ENCODE measurements around the gene TBX15. TPM values are rescaled to one million over a fixed set of nuclear protein-coding genes. Genes with fewer than 3 reads are reported as not detected.

TBX15 gene
- total and polyA plus RNA-seq, 2 experiments from 2014 or later, result 38.7 to 41.7 TPM

DNA sequence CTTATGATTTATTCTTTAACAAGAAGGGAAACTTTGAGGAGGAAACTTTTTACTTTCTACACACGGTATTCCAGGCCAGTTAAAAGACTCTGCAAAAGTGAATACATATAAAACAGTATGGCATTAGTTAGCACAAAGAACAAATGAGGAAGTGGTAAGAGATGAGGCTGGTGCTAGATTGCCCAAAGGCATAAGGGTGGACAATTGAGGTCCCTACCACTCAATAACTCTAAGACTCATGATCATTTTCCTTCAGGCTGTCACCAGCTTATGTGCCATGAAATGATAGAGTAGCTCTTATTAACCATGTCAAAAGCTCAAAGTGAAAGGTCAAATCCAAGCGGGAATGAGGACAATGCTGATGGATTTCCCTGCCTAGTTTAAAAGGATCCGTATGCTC lies 124.5 kb downstream of the TBX15 start:
- Histone ChIP-seq H3F3A (ENCODE audit: insufficient read depth) (no peaks in the 10 kb centered on the region), H3K36me3 (ENCODE audit: low read depth) (no peaks in the 10 kb centered on the region), H3K9me3 (ENCODE audit: low read depth) (no peaks in the 10 kb centered on the region), H3K4me2 (ENCODE audit: unreplicated experiment) (no peak overlapping the region), H3K27me3 (replicated peaks; ENCODE audit: insufficient read depth) (no peaks in the 10 kb centered on the region), H3K9me2 (ENCODE audit: insufficient read depth) (no peaks in the 10 kb centered on the region), H4K20me1 (ENCODE audit: insufficient read depth) (no peaks in the 10 kb centered on the region), H3K79me2 (ENCODE audit: insufficient read depth) (no peaks in the 10 kb centered on the region), H2AFZ (no peak overlapping the region), H3K9ac (no peak overlapping the region), H3K4me3 (no peak overlapping the region), H3K4me1 (ENCODE audit: insufficient read depth) (no peaks in the 10 kb centered on the region), H3K27ac (no peak overlapping the region)
- TF ChIP-seq EZH2phosphoT487 (IDR thresholded peaks at IDR 0.05; ENCODE audit: insufficient read depth, low read depth) (no peak), EZH2 (IDR thresholded peaks at IDR 0.05; ENCODE audit: insufficient read depth, poor library complexity, severe bottlenecking) (no peak)
- in situ Hi-C loops (cut with MboI), result no loop called here
- DNase-seq, result no peak
- WGBS, 2 experiments (ENCODE audit: low coverage in 1 of 2, low lambda C conversion rate in 2 of 2, missing lambda C conversion rate in 2 of 2), result 91 to 94% methylated on average over 3 of the region's 3 CpGs

DNA sequence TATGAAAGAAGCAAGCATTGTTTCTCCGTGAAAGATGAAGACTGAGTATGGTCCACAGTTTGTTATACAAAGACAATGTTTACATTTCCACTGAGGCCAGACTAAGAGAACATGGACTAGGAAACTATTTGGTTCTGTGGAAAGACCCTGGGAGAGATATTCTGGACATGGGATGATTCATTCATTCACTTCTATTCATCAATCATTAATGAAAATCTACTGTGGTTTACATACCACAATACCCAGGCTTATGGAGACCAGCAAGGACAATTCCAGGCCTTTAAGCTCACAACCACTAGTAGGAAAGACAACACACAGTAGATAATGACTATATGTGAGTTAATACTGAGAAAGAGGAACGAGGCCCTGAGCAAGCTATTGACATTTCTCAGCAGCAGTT lies 125.4 kb downstream of the TBX15 start:
- Histone ChIP-seq H3K4me2 (ENCODE audit: unreplicated experiment) (no peak overlapping the region), H3K4me3 (no peak overlapping the region), H3K27ac (no peak overlapping the region), H3K4me1 (ENCODE audit: insufficient read depth) (no peaks in the 10 kb centered on the region), H4K20me1 (ENCODE audit: insufficient read depth) (no peaks in the 10 kb centered on the region), H3K9ac (no peak overlapping the region), H3F3A (ENCODE audit: insufficient read depth) (no peaks in the 10 kb centered on the region), H2AFZ (no peak overlapping the region), H3K27me3 (replicated peaks; ENCODE audit: insufficient read depth) (no peaks in the 10 kb centered on the region), H3K9me3 (ENCODE audit: low read depth) (no peaks in the 10 kb centered on the region), H3K79me2 (ENCODE audit: insufficient read depth) (no peaks in the 10 kb centered on the region), H3K36me3 (ENCODE audit: low read depth) (no peaks in the 10 kb centered on the region), H3K9me2 (ENCODE audit: insufficient read depth) (no peaks in the 10 kb centered on the region)
- in situ Hi-C loops (cut with MboI), result no loop called here
- TF ChIP-seq EZH2phosphoT487 (IDR thresholded peaks at IDR 0.05; ENCODE audit: insufficient read depth, low read depth) (no peak), EZH2 (IDR thresholded peaks at IDR 0.05; ENCODE audit: insufficient read depth, poor library complexity, severe bottlenecking) (no peak)
- WGBS, 2 experiments (ENCODE audit: low coverage in 1 of 2, low lambda C conversion rate in 2 of 2, missing lambda C conversion rate in 2 of 2), result 62 to 68% methylated on average over 2 of the region's 2 CpGs
- DNase-seq, result no peak

DNA sequence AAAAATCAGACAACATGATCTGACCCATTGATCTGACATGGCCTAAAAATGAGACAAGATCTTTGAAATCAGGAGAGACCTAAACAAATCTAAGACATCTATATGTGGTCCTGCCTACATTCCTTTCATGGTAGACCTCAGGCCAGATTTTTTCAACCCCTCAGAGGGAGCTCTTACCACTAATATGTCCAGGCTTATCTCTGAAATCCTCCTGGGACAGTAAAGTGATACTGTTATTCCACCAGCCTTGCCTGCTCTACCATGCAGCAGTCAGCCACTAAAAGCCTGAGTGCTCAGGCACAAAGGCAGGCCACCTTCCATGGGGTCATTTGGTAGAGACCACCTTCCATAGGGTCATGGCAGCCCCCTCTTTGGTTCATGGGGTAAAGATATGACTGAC lies 126.9 kb downstream of the TBX15 start:
- H3K9me3 ChIP-seq (ENCODE audit: low read depth), result no peaks in the 10 kb centered on the region
- H3K36me3 ChIP-seq (ENCODE audit: low read depth), result no peaks in the 10 kb centered on the region
- H3F3A ChIP-seq (ENCODE audit: insufficient read depth), result no peaks in the 10 kb centered on the region
- H3K27me3 ChIP-seq (replicated peaks; ENCODE audit: insufficient read depth), result no peaks in the 10 kb centered on the region
- no peak overlapping the region for H2AFZ ChIP-seq
- H3K79me2 ChIP-seq (ENCODE audit: insufficient read depth), result no peaks in the 10 kb centered on the region
- TF ChIP-seq EZH2 (IDR thresholded peaks at IDR 0.05; ENCODE audit: insufficient read depth, poor library complexity, severe bottlenecking), result no peak
- H3K9ac ChIP-seq, result no peak overlapping the region
- H3K4me1 ChIP-seq (ENCODE audit: insufficient read depth), result no peaks in the 10 kb centered on the region
- H4K20me1 ChIP-seq (ENCODE audit: insufficient read depth), result no peaks in the 10 kb centered on the region
- H3K4me2 ChIP-seq (ENCODE audit: unreplicated experiment), result no peak overlapping the region
- no peak overlapping the region for H3K4me3 ChIP-seq
- no peak overlapping the region for H3K27ac ChIP-seq
- H3K9me2 ChIP-seq (ENCODE audit: insufficient read depth), result no peaks in the 10 kb centered on the region
- in situ Hi-C loops (cut with MboI), result no loop called here
- DNase-seq, result no peak

DNA sequence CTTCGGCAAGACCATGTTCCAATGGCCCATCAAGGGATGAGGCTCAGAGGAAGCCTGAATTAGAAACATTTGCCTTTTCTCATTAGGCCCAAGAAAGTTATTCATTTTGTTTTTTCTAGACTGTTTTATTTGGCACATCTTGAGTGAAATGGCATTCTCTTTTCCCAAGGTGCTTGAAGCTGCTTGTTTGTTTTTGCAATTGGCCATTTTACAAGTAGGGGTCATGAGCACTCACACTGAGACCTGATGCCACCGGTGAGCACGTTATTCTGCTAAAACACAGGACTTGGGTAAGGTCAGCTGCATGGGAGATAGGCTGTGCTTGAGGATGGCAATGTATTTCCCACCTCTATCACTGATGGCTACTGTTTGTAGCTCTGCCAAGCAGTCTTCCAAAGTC lies 128.1 kb downstream of the TBX15 start:
- Histone ChIP-seq H3K27ac (no peak overlapping the region), H3K36me3 (ENCODE audit: low read depth) (no peaks in the 10 kb centered on the region), H2AFZ (no peak overlapping the region), H3F3A (ENCODE audit: insufficient read depth) (no peaks in the 10 kb centered on the region), H4K20me1 (ENCODE audit: insufficient read depth) (no peaks in the 10 kb centered on the region), H3K4me1 (ENCODE audit: insufficient read depth) (no peaks in the 10 kb centered on the region), H3K9ac (no peak overlapping the region), H3K9me2 (ENCODE audit: insufficient read depth) (no peaks in the 10 kb centered on the region), H3K79me2 (ENCODE audit: insufficient read depth) (no peaks in the 10 kb centered on the region), H3K4me2 (ENCODE audit: unreplicated experiment) (no peak overlapping the region), H3K9me3 (ENCODE audit: low read depth) (no peaks in the 10 kb centered on the region), H3K4me3 (no peak overlapping the region), H3K27me3 (replicated peaks; ENCODE audit: insufficient read depth) (no peaks in the 10 kb centered on the region)
- no peak for DNase-seq
- in situ Hi-C loops (cut with MboI), result no loop called here
- no peak for TF ChIP-seq EZH2 (IDR thresholded peaks at IDR 0.05; ENCODE audit: insufficient read depth, poor library complexity, severe bottlenecking)
- no peak for TF ChIP-seq EZH2phosphoT487 (IDR thresholded peaks at IDR 0.05; ENCODE audit: insufficient read depth, low read depth)
- 77 to 86% methylated on average over 3 of the region's 3 CpGs for WGBS, 2 experiments (ENCODE audit: low coverage in 1 of 2, low lambda C conversion rate in 2 of 2, missing lambda C conversion rate in 2 of 2)

DNA sequence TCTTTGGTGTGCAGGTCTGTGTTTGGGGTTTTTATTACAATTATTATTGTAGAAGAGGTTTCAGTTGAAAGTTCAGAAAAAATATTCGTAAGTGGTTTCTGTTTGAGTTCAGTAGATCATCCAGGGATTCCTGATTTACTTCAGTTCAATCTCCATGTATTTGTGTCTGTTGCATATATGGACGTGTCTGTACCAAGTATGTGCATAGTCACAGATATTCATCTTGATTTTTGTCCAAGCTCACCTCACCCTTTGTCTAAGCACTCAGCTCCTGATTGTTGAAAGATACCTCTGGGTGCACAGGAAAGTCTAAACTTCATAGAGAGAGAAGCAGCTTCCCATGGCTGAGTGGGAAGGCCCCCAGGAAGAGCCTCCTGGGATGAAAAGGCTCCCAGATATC lies 141.7 kb downstream of the TBX15 start:
- TF ChIP-seq EZH2 (IDR thresholded peaks at IDR 0.05; ENCODE audit: insufficient read depth, poor library complexity, severe bottlenecking), result no peak
- TF ChIP-seq EZH2phosphoT487 (IDR thresholded peaks at IDR 0.05; ENCODE audit: insufficient read depth, low read depth), result no peak
- Histone ChIP-seq H3F3A (ENCODE audit: insufficient read depth) (no peaks in the 10 kb centered on the region), H2AFZ (no peak overlapping the region), H3K9ac (no peak overlapping the region), H3K9me3 (ENCODE audit: low read depth) (no peaks in the 10 kb centered on the region), H3K4me3 (no peak overlapping the region), H3K36me3 (ENCODE audit: low read depth) (no peaks in the 10 kb centered on the region), H3K79me2 (ENCODE audit: insufficient read depth) (no peaks in the 10 kb centered on the region), H3K9me2 (ENCODE audit: insufficient read depth) (no peaks in the 10 kb centered on the region), H3K27me3 (replicated peaks; ENCODE audit: insufficient read depth) (no peaks in the 10 kb centered on the region), H3K27ac (no peak overlapping the region), H3K4me1 (ENCODE audit: insufficient read depth) (no peaks in the 10 kb centered on the region), H4K20me1 (ENCODE audit: insufficient read depth) (no peaks in the 10 kb centered on the region), H3K4me2 (ENCODE audit: unreplicated experiment) (no peak overlapping the region)
- in situ Hi-C loops (cut with MboI), result no loop called here
- WGBS, 2 experiments (ENCODE audit: low coverage in 1 of 2, low lambda C conversion rate in 2 of 2, missing lambda C conversion rate in 2 of 2), result 49 to 56% methylated on average over 2 of the region's 2 CpGs
- DNase-seq, result no peak

Measured in GM23248 (cell line).